ENCODE results near the gene PRRC1.

The PRRC1 gene

DNA sequence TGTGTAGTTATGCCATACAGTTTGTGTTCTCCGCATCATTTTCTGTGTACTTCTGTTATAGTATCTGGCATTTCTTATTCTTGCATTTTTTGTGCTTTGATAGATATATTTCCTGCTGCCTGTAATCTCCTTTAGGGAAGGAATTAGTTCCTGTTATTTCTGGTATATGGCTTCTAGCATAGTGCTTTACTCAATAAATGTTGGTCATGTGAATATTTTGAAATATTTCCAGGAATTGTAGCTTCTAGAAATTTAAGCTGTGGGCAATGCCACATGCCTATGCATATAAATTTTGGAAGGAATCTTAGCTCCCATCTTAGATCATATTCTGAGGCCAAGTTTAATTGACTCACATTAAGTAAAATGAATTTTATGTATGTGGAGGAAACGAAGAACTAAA is 11.5 kb upstream of the PRRC1 start:
- TF ChIP-seq ZFX (IDR thresholded peaks at IDR 0.05; ENCODE audit: borderline replicate concordance) (no peak), CTCF (IDR thresholded peaks at IDR 0.05) (no peak)
- no peak overlapping the region for H3K27ac ChIP-seq

GRCh38 chr5:127506616-127507015 is 10.8 kb upstream of the PRRC1 start:
- TF ChIP-seq ZFX (IDR thresholded peaks at IDR 0.05; ENCODE audit: borderline replicate concordance), result no peak
- no peak for TF ChIP-seq CTCF (IDR thresholded peaks at IDR 0.05)
- no peak overlapping the region for H3K27ac ChIP-seq

- TF ChIP-seq CTCF (IDR thresholded peaks at IDR 0.05), result no peak
- H3K27ac ChIP-seq, result no peak overlapping the region
These were observed 8.6 kb upstream of the PRRC1 start for GRCh38 chr5:127508644-127509373.

DNA sequence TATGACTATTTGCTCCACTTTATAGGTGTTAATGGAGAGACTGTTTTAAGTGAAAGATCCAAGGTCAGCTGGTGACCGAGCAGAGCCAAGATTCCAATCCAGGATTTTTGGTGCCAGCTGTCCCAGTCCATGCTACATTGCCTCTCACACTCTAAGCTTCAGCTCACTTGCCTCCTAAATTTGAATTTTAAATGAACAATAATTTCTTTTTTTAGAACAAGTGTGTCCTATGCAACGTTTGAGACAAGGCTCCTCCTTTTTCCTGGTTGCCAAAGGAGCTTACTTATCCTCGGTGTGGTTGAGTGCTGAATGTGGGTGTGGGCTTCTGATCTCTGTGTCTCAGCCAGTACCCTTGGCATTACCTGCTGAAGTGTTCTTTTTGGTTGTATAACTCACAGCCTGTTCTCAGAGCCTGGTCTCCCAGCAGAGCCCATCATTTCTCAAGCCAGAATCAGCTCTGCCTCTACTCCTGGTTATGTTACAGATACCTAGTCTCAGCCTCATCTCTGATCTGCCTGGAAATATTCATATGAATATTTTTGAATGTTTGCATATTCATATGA is 4.0 kb upstream of the PRRC1 start:
- TF ChIP-seq CTCF (IDR thresholded peaks at IDR 0.05) (no peak), ZFX (IDR thresholded peaks at IDR 0.05; ENCODE audit: borderline replicate concordance) (no peak)
- H3K27ac ChIP-seq, result no peak overlapping the region

DNA sequence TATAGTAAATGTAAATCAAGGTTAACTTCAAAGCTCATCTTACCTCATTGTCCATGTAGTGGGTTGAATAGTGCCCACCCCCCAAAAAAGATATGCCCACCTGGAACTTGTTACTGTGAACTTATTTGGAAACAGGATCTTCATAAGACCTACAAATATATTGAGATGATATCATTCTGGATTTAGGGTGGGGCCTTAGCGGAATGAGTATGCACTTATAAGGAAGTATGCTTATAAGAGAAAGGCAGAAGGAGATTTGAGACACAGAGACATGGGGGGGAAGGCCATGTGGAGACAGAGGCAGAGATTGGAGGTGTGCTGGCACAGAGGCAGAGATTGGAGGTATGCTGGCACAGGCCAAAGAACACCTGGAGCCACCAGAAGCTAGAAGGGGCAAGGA is 2.6 kb upstream of the PRRC1 start:
- H3K27ac ChIP-seq, result peak overlapping the region; percentile 73; the same call in 1 of the 2 replicates

DNA sequence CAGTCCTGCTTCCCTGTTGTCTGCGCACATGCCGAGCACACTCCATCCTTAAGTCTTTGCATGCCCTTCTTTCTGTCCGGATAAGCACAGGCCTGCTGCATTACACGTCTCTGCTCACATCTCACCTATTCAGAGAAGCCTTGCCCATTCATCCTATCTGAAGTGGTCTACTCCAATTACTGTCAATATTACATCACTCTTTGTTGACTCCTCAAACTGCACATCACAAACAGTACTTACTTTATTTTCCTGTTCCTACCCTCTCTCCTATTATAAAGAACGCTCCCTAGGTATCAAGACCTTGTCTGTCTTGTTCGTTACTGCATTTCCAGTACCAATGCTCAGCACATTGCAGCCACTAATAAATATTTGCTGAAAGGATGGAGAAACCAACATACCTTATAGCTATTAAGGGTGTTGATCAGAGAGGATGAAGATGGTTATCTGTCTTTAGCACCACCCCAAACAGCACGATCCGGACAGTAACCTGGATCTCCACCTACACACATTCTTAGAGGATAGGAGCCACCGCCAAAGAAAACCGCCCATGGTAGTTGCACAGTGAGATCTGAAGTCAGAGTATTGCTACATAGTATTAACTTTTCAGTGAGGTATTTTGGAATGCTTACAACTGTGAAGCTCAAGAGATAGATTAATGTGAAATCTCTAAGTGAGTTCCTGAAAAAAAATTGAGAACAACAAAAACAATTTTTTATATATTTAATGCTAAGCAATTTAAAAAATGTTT is 1.6 kb upstream of the PRRC1 start:
- peak overlapping the region; percentile 73 for H3K27ac ChIP-seq
- TF ChIP-seq ZFX (IDR thresholded peaks at IDR 0.05; ENCODE audit: borderline replicate concordance) (no peak), CTCF (IDR thresholded peaks at IDR 0.05) (no peak)

More for the DNA sequence above, 2.6 kb upstream of the PRRC1 start:
- TF ChIP-seq CTCF (IDR thresholded peaks at IDR 0.05) (no peak), ZFX (IDR thresholded peaks at IDR 0.05; ENCODE audit: borderline replicate concordance) (no peak)

GRCh38 chr5:127517110-127517479 is 345 bp upstream of the PRRC1 start:
- no peak for TF ChIP-seq CTCF (IDR thresholded peaks at IDR 0.05)
- TF ChIP-seq ZFX (IDR thresholded peaks at IDR 0.05; ENCODE audit: borderline replicate concordance), result no peak
- peak overlapping the region; percentile 73 for H3K27ac ChIP-seq
